Stimulated activated naive CD8-positive, alpha-beta T cell treated with anti-CD3 and anti-CD28 coated beads, Interleukin-15, Interleukin-2, amounts not matched to agents 100 U/mL and 50 U/mL, for 24 hours (primary cell): ENCODE results near the gene SLC9A9.
"Not testable (repeated sequence)": the region's sequence is repeated elsewhere in the genome, so short reads cannot be mapped to it uniquely, and the experiment has no call there.

Source experiments
- ATAC-seq: fragments of 150-1000 bp; cut with Tn5 transposase; one replicate; pipeline ENCODE4 v1.10.0; 2021
- DNase-seq: peaks from one replicate; pipeline ENCODE4 v3.0.0; 2021

The SLC9A9 gene

GRCh38 chr3:143450632-143451031, 397.6 kb downstream of the SLC9A9 start:
- DNase-seq = no peak
- no peak for ATAC-seq

DNA sequence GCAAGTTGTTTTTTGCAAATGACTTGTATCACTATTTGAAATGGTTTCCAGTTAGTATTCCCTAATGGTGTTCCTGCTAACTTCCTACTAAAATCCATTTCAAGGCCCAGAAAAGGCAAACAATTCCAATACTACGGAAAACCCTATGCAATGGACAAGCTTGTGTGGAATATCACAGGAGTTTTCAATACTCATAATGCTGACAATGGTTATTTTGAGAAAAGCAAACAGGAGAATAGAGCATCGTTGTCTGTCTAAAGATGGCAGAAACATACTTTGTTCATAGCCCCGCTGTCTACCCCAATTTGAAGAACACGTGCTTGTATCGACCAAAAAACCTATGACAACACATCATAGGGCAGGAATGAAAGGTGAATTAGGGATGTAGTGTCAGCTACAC, 400.8 kb downstream of the SLC9A9 start:
- no peak for DNase-seq
- no peak for ATAC-seq

- no peak for DNase-seq
- ATAC-seq = peak; percentile 90
Measured at GRCh38 chr3:143445118-143445517, 403.1 kb downstream of the SLC9A9 start.

GRCh38 chr3:143443851-143444331, 404.4 kb downstream of the SLC9A9 start:
- DNase-seq (peak; percentile 42), ATAC-seq (peak; percentile 68)

DNA sequence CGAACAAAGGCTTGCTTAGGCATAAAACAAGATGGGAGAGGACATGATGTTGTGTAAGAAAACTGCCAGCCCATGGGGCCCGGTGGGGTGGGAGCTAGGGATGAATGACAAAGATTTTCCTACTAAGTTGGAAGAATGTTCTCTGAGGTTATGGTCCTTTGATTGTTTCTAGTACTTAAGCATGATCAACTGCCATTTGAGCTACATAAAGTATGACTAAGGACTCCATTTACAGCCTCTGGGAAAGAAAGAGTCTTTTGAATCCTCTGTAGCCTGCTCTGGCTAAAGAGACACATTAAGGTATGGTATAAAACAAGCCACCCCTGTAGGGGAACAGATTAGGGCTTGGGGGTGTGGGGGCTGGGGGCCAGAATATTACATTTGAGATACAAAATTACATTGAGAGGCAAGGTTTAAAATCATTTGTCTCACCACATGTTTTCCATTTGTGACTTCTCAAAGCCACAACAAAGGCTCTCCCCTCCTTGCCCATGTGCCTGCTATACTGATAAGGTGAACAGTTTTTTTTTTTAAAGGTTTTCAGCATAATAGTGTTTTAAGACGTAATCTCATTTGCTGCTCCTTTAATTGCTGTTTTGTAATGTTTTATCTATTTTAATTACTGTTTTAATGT, 405.3 kb downstream of the SLC9A9 start:
- DNase-seq (no peak), ATAC-seq (peak; percentile 34)

GRCh38 chr3:143441516-143442171, 406.6 kb downstream of the SLC9A9 start:
- no peak for DNase-seq
- ATAC-seq = no peak

- no peak for ATAC-seq
- DNase-seq = no peak
Measured at GRCh38 chr3:143439817-143440216, 408.5 kb downstream of the SLC9A9 start.

- ATAC-seq (no peak), DNase-seq (no peak)
Measured at GRCh38 chr3:143437405-143437804, 410.9 kb downstream of the SLC9A9 start.

GRCh38 chr3:143436231-143436930, 411.9 kb downstream of the SLC9A9 start:
- DNase-seq (no peak), ATAC-seq (no peak)

DNA sequence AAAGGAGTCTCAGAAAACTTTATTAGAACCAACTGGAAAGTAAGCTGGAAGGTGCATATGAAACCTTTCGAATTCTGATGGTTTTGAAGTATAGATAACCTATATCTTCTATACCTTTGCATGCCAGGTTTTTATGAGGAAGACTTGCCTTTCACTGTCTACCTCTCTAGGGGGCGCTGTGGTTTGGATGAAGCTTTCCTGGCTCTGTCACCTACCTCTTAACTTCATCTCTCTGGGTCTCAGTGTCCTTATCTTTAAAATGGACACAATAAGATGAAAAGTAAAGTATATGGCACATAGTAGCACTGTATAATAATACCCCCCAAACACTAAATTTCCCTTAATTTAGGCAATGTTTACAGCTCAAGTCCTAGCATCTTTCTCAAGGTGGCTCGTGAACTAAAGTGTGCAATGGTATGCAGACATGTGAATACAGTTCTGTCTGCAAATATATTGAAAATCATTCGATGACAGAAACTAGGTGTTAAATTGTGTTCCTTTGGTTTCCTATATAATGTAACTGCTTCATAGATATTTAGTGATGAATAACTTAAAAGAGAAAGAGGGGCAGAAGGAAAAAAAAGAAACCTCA, 414.4 kb downstream of the SLC9A9 start:
- peak; percentile 50 for DNase-seq
- no peak for ATAC-seq

GRCh38 chr3:143431298-143431697, 417.0 kb downstream of the SLC9A9 start:
- not testable (repeated sequence) for DNase-seq, ATAC-seq

- no peak for DNase-seq
Measured at GRCh38 chr3:143430568-143430967, 417.7 kb downstream of the SLC9A9 start.

DNA sequence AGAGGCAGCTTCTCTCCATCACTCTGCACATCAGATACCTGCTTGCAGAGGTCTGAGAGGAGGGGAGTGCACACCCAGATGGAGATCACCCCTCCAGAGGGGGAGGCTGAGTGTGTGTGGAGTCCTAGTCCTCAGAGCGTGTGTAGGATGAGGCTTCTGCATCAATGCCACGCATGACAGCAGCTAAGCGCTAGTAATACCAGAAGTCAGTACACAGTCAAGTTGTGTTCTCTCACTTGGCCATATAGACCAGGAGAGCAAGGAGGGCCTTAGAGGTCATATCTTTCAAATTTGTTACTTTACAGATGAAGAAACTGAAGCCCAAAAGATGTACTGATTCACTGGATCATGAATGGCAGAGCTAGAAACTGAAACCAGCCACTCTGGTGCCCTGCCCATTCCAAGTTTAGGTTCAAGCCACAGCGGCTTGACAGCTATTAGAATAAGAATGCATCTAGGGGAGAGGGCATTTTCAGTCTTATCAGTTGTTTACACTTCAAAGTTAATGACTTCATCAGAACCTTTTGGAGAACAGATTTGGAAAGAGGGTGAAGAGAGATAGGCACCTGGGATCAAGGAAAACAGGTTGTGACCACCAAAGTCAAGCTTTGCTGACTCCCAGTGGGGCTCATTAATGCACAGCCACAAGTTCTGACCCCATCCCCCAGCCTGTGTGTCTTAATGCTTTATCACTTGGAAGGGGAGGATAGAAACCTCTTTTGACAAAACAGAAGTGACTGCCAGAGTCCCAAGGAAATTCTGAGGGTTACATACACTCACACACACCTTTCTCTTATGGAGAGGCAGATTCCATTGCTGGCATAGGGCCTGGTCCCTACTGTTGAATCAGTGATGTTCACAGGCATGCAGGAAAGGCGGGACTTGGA, 418.4 kb downstream of the SLC9A9 start:
- DNase-seq = no peak
- ATAC-seq = no peak

More at GRCh38 chr3:143430568-143430967, 417.7 kb downstream of the SLC9A9 start:
- ATAC-seq = no peak

DNA sequence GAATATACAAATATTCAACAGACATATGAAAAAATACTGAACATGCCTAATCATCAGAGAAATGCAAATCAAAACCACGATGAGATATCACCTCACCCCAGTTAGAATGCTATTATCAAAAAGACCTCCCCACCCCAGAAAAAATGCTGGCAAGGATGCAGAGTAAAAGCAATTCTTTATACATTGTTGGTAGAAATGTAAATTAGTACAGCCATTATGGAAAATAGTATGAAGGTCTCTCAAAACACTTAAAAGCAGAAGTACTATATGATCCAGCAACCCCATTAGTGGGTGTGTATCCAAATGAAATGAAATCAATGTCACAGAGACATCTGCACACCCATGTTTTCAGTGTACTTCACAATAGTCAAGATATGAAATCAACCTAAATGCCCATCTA, 420.0 kb downstream of the SLC9A9 start:
- no peak for ATAC-seq
- no peak for DNase-seq

GRCh38 chr3:143427631-143428030, 420.6 kb downstream of the SLC9A9 start:
- no peak for DNase-seq
- no peak for ATAC-seq

DNA sequence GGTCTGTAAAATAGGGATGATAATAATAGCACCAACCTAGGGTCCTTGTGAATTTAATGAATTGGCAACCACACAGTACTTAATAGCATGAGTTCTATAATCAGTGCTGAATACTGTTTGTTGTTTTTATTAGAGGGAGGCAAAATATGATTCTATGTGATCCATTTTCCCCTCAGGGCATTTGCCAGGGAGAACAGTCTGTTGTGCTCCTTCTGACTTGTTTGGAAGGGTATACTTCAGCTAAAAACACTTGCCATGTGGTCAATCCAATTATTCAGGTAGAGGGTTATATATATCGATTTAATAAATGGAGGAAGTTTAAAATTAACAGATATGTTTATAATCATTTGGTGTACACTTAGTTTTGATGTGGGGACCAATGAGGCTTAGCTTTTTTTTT, 423.4 kb downstream of the SLC9A9 start:
- DNase-seq = no peak

GRCh38 chr3:143421556-143421955, 426.7 kb downstream of the SLC9A9 start:
- ATAC-seq (no peak), DNase-seq (no peak)

More for the DNA sequence above, 423.4 kb downstream of the SLC9A9 start:
- no peak for ATAC-seq

DNA sequence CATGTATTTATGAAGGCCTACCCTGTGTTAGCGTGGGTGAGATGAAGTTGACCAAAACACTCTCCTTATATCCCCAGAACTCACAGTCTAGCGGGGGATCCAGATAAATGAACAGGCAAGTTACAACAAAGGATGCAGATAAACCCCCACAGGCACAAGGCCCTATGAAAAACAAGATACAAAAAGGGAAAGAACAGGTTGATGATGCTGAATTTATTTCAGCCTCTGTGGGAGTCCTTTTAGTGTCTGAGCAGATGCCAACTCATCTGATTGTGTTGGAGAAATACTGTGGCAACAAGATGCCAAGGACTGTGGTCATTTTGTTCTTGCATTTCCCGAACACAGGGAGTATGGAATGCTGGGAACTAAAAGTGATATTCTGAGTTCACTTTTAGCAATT, 428.7 kb downstream of the SLC9A9 start:
- ATAC-seq (no peak), DNase-seq (no peak)

GRCh38 chr3:143418391-143418790, 429.9 kb downstream of the SLC9A9 start:
- no peak for DNase-seq
- no peak for ATAC-seq

DNA sequence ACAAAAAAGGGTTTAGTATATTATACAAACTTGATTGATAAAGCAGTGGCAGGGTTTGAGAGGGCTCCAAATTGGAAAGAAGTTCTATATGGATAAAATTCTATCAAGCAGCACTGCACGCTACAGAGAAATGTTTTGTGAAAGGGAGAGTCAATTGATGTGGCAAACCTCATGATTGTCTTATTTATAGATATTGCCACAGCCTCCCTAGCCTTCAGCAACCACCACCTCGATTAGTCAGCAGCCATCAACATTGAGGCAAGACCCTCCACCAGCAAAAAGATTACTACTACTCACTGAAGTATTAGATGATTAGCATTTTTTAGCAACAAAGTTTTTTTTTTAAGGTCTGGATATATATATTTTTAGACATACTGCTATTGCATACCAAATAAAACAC, 432.0 kb downstream of the SLC9A9 start:
- ATAC-seq = no peak
- no peak for DNase-seq

DNA sequence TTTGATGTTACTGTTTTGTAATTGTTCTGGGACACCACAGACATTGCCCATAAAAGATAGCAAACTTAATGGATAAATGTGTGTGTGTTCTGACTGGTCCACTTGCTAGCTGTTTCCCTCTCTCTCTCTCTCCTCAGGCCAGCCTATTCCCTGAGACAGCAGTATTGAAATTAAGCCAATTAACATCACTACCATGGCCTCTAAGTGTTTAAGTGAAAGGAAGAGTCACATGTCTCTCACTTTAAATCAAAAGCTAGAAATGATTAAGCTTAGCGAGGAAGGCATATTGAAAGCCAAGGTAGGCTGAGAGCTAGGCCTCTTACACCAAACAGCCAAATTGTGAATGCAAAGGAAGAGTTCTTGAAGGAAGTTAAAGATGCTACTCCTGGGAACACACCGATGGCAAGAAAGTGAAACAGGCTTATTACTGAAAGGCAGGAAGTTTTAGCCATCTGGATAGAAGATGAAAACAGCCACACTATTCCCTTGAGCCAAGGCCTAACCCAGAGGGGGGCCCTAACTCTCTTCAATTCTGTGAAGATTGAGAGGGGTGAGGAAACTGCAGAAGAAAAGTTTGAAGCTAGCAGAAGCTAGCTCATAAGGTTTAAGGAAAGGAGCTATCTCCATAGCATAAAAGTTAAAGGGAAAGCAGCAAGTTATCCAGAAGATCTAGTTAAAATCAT, 433.6 kb downstream of the SLC9A9 start:
- ATAC-seq = no peak

More for the DNA sequence above, 433.6 kb downstream of the SLC9A9 start:
- no peak for DNase-seq
